ENCODE measurements around the gene CIRBP.

Gene CIRBP

GRCh38 chr19:1259876-1260748 is 9.0 kb upstream of the CIRBP start:
- TF ChIP-seq, protein P1, sequence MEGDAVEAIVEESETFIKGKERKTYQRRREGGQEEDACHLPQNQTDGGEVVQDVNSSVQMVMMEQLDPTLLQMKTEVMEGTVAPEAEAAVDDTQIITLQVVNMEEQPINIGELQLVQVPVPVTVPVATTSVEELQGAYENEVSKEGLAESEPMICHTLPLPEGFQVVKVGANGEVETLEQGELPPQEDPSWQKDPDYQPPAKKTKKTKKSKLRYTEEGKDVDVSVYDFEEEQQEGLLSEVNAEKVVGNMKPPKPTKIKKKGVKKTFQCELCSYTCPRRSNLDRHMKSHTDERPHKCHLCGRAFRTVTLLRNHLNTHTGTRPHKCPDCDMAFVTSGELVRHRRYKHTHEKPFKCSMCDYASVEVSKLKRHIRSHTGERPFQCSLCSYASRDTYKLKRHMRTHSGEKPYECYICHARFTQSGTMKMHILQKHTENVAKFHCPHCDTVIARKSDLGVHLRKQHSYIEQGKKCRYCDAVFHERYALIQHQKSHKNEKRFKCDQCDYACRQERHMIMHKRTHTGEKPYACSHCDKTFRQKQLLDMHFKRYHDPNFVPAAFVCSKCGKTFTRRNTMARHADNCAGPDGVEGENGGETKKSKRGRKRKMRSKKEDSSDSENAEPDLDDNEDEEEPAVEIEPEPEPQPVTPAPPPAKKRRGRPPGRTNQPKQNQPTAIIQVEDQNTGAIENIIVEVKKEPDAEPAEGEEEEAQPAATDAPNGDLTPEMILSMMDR (IDR thresholded peaks at IDR 0.05; ENCODE audit: low read depth, low read length): no peak
- no peak for DNase-seq (ENCODE audit: extremely low read depth, low read depth)

- DNase-seq (ENCODE audit: extremely low read depth, low read depth): peak; percentile 95
- TF ChIP-seq, protein P1 (IDR thresholded peaks at IDR 0.05; ENCODE audit: low read depth, low read length): no peak
These were observed 8.2 kb upstream of the CIRBP start for GRCh38 chr19:1260749-1261537.

DNA sequence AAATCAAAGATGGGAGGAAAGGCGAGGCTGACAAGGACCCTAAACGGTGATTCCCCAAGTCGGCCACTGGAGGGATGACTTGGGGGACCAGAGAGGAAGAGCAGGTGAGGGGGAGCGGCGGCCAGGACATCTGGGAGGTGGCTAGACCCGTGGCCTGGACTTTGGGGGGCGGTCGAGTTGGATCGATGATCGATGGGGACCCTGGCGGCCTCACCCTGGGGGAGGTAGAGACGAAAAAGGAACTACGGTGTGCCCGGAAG is 7.7 kb upstream of the CIRBP start:
- TF ChIP-seq, protein P1 (IDR thresholded peaks at IDR 0.05; ENCODE audit: low read depth, low read length): peak; percentile 3
- no peak for DNase-seq (ENCODE audit: extremely low read depth, low read depth)

GRCh38 chr19:1261798-1262622 is 7.1 kb upstream of the CIRBP start:
- DNase-seq (ENCODE audit: extremely low read depth, low read depth): no peak

GRCh38 chr19:1262623-1263123 is 6.5 kb upstream of the CIRBP start:
- DNase-seq (ENCODE audit: extremely low read depth, low read depth): no peak
- TF ChIP-seq, protein P1 (IDR thresholded peaks at IDR 0.05; ENCODE audit: low read depth, low read length): no peak

More at GRCh38 chr19:1261798-1262622, 7.1 kb upstream of the CIRBP start:
- TF ChIP-seq, protein P1 (IDR thresholded peaks at IDR 0.05; ENCODE audit: low read depth, low read length): no peak

GRCh38 chr19:1263188-1263587 is 5.9 kb upstream of the CIRBP start:
- TF ChIP-seq, protein P1 (IDR thresholded peaks at IDR 0.05; ENCODE audit: low read depth, low read length): no peak

More at GRCh38 chr19:1263188-1263587, 5.9 kb upstream of the CIRBP start:
- no peak for DNase-seq (ENCODE audit: extremely low read depth, low read depth)
